H9 (cell line): ENCODE measurements around the gene ABCG2. TPM values are rescaled to one million over a fixed set of nuclear protein-coding genes. Genes with fewer than 3 reads are reported as not detected.
A peak's percentile ranks its signal among the peaks of the same experiment; 100 is the strongest.

ENCODE experiments used
- DNase-seq: peaks from one replicate; pipeline ENCODE4 v3.0.0-alpha.2; 2017
- H2AFZ ChIP-seq: one replicate; pipeline ENCODE4 v1.6.1; 2013; ENCODE audit warnings: mild to moderate bottlenecking, low read length, control low read depth, moderate library complexity
- H2AK5ac ChIP-seq: 2 replicates; pipeline ENCODE4 v1.6.1; 2013; ENCODE audit warnings: low read length, control low read depth, mixed read lengths; ENCODE audit not compliant: insufficient read length
- H2BK120ac ChIP-seq: one replicate; pipeline ENCODE4 v1.6.1; 2013; ENCODE audit warnings: low read depth, mild to moderate bottlenecking, low read length, control low read depth, inconsistent platforms; ENCODE audit not compliant: poor library complexity, severe bottlenecking
- H2BK12ac ChIP-seq: 2 replicates; pipeline ENCODE4 v1.6.1; 2013; ENCODE audit warnings: low read length, control low read depth, mixed read lengths, low read depth; ENCODE audit not compliant: insufficient read length
- H2BK15ac ChIP-seq: 2 replicates; pipeline ENCODE4 v1.6.1; 2013; ENCODE audit warnings: low read depth, low read length, control low read depth
- H2BK20ac ChIP-seq: one replicate; pipeline ENCODE4 v1.6.1; 2013; ENCODE audit warnings: low read depth, mild to moderate bottlenecking, low read length, control low read depth, inconsistent platforms; ENCODE audit not compliant: poor library complexity, severe bottlenecking
- H2BK5ac ChIP-seq: 2 replicates; pipeline ENCODE4 v1.6.1; 2013; ENCODE audit warnings: low read length, control low read depth, mixed read lengths; ENCODE audit not compliant: insufficient read length
- H3K14ac ChIP-seq: 2 replicates; pipeline ENCODE4 v1.6.1; 2013; ENCODE audit warnings: low read length, control low read depth; ENCODE audit not compliant: insufficient read depth
- H3K18ac ChIP-seq: 2 replicates; pipeline ENCODE4 v1.6.1; 2013; ENCODE audit warnings: low read depth, mild to moderate bottlenecking, mixed read lengths, low read length, control low read depth; ENCODE audit not compliant: insufficient read length
- H3K23ac ChIP-seq: 2 replicates; pipeline ENCODE4 v1.6.1; 2013; ENCODE audit warnings: low read length, control low read depth, mixed read lengths, low read depth; ENCODE audit not compliant: insufficient read length
- H3K23me2 ChIP-seq: 2 replicates; pipeline ENCODE4 v1.6.1; 2013; ENCODE audit warnings: low read depth, mild to moderate bottlenecking, mixed read lengths, low read length, control low read depth; ENCODE audit not compliant: insufficient read length, poor library complexity, severe bottlenecking
- H3K27ac ChIP-seq: 2 replicates; pipeline ENCODE4 v1.5.1; 2013; ENCODE audit warnings: low read length, control low read depth, mixed read lengths, low read depth; ENCODE audit not compliant: insufficient read length
- H3K27me3 ChIP-seq: 2 replicates; pipeline ENCODE4 v1.6.1; 2013; ENCODE audit warnings: low read length, control low read depth, inconsistent platforms; ENCODE audit not compliant: insufficient read depth
- H3K4ac ChIP-seq: 2 replicates; pipeline ENCODE4 v1.6.1; 2013; ENCODE audit warnings: low read depth, mild to moderate bottlenecking, control low read depth, inconsistent platforms, low read length, moderate library complexity
- H3K4me1 ChIP-seq: 2 replicates; pipeline ENCODE4 v1.6.1; 2013; ENCODE audit warnings: low read length, control low read depth, inconsistent platforms; ENCODE audit not compliant: insufficient read depth
- H3K4me2 ChIP-seq: 2 replicates; pipeline ENCODE4 v1.6.1; 2013; ENCODE audit warnings: low read length, control low read depth, mixed read lengths; ENCODE audit not compliant: insufficient read length, insufficient read depth
- H3K56ac ChIP-seq: 2 replicates; pipeline ENCODE4 v1.6.1; 2013; ENCODE audit warnings: low read depth, mild to moderate bottlenecking, mixed read lengths, low read length, control low read depth; ENCODE audit not compliant: insufficient read length
- H3K79me1 ChIP-seq: 2 replicates; pipeline ENCODE4 v1.6.1; 2013; ENCODE audit warnings: low read depth, mild to moderate bottlenecking, moderate library complexity, low read length, control low read depth, inconsistent platforms; ENCODE audit not compliant: insufficient read depth, poor library complexity, severe bottlenecking
- H3K79me2 ChIP-seq: 2 replicates; pipeline ENCODE4 v1.6.1; 2013; ENCODE audit warnings: low read length, control low read depth, inconsistent platforms; ENCODE audit not compliant: insufficient read depth
- H3K9ac ChIP-seq: 2 replicates; pipeline ENCODE4 v1.6.1; 2013; ENCODE audit warnings: low read length, control low read depth, mixed read lengths; ENCODE audit not compliant: insufficient read length; ENCODE audit errors: extremely low read depth
- H3K9me3 ChIP-seq: one replicate; pipeline ENCODE4 v1.6.1; 2013; ENCODE audit warnings: low read depth, low read length, inconsistent platforms; ENCODE audit not compliant: control insufficient read depth
- H3T11ph ChIP-seq: one replicate; pipeline ENCODE4 v1.6.1; 2013; ENCODE audit warnings: mild to moderate bottlenecking, low read length, control low read depth, inconsistent platforms
- H4K20me1 ChIP-seq: one replicate; pipeline ENCODE4 v1.6.1; 2013; ENCODE audit not compliant: control insufficient read depth, insufficient read length, insufficient read depth
- H4K5ac ChIP-seq: 2 replicates; pipeline ENCODE4 v1.6.1; 2013; ENCODE audit warnings: low read depth, mild to moderate bottlenecking, mixed read lengths, low read length, control low read depth; ENCODE audit not compliant: insufficient read length
- H4K8ac ChIP-seq: replicated peaks from 2 replicates; pipeline ENCODE4 v1.6.1; 2013; ENCODE audit warnings: low read length, control low read depth, mixed read lengths, low read depth; ENCODE audit not compliant: insufficient read length
- H4K91ac ChIP-seq: 2 replicates; pipeline ENCODE4 v1.6.1; 2013; ENCODE audit warnings: low read depth, mild to moderate bottlenecking, moderate library complexity, mixed read lengths, low read length, control low read depth; ENCODE audit not compliant: insufficient read length
- H3K27ac Mint-ChIP-seq, 3 experiments: 2 replicates in 2 of 3; 3 replicates in 1 of 3; pipeline ENCODE4 v1.8.0; 2020 to 2021; ENCODE audit warnings: mixed read lengths in 3 of 3, mild to moderate bottlenecking in 1 of 3, moderate library complexity in 1 of 3
- H3K27me3 Mint-ChIP-seq: 2 replicates; pipeline ENCODE4 v1.8.0; 2021; ENCODE audit warnings: low read depth, mild to moderate bottlenecking, moderate library complexity, mixed read lengths
- H3K36me3 Mint-ChIP-seq, 3 experiments: 2 replicates in 2 of 3; 3 replicates in 1 of 3; pipeline ENCODE4 v1.8.0; 2020 to 2021; ENCODE audit warnings: low read depth in 3 of 3, mixed read lengths in 3 of 3; ENCODE audit not compliant: insufficient read depth in 1 of 3
- H3K4me1 Mint-ChIP-seq, 2 experiments: 2 replicates each; pipeline ENCODE4 v1.8.0; 2020; ENCODE audit warnings: mixed read lengths in 2 of 2
- H3K4me3 Mint-ChIP-seq, 2 experiments: 2 replicates in 1 of 2; 3 replicates in 1 of 2; pipeline ENCODE4 v1.8.0; 2020 to 2021; ENCODE audit warnings: mild to moderate bottlenecking in 2 of 2, mixed read lengths in 2 of 2, moderate library complexity in 1 of 2
- H3K9me3 Mint-ChIP-seq, 2 experiments: 2 replicates in 1 of 2; 3 replicates in 1 of 2; pipeline ENCODE4 v1.8.0; 2020; ENCODE audit warnings: mild to moderate bottlenecking in 2 of 2, mixed read lengths in 2 of 2, moderate library complexity in 1 of 2
- WGBS: extraction: QIAGEN DNeasy Blood & Tissue Kit; methylation state at CpG from one replicate; pipeline ENCODE4 v1.1.7; 2013; ENCODE audit warnings: missing lambda C conversion rate, low lambda C conversion rate, mixed read lengths; ENCODE audit not compliant: insufficient read length; ENCODE audit errors: extremely low coverage; 5-methylcytosine and 5-hydroxymethylcytosine counted together
- long read RNA-seq: library from polyadenylated mRNA; unstranded; transcript quantifications from one replicate; pipeline ENCODE4 v2.0.0, GENCODE V29; 2020
- total RNA-seq: library from RNA; stranded (reverse); gene quantifications from 2 replicates; pipeline ENCODE4 v1.2.1, GENCODE V29; 2021
- TF ChIP-seq, protein P1 (sequence below): fragments of 200-600 bp; sonication (generic); conservative IDR thresholded peaks from 3 replicates; pipeline ENCODE4 v1.8.0; 2021; ENCODE audit warnings: antibody characterized with exemption, mild to moderate bottlenecking

Gene ABCG2
- 1.5 and 1.7 TPM in 2 replicates for total RNA-seq
- long read RNA-seq, full-length matches to known transcripts: 5 of 17 reads
- long read RNA-seq, partial matches to known transcripts: 1 of 17 reads
- long read RNA-seq, other reads (novel, unspliced or antisense): 11 of 17 reads

DNA sequence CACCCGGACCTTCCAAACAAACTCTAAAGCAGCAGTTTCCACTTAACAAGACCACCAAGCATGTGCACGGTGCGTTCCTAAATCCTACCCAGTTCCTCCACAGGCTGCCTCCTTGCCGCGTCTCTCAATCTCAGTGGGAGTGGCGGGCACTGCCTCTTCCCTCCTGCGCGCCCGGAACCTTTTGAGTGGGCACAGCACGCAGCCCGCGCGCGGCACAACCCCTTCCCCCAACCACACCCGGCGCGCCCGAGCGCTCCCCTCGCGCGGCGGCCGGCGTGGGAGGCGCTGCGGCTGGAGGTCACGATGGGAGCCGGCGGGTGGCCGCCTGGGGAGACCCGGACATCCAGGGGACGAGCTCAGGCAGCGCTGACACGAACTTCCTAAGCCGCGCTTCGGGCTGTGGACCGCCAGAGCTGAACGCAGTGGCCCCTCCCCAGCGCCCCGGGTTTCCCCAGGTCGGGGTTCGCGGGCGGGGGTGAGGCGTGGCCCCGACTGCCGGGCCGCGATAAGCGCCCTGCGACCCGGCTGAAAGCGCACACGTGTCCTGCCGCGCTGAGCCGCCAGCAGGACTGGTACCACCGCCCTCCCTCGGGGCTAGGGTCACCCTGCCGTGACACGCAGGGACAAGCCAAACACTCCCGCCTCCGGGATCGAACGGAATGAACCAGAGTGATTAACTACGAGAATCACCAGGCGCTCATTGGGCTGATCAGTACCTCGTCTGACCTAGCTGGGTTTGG lies at the start of gene ABCG2:
Gene ABCG2 (minus strand): TSS at position 151 of the 740 bp plus-strand sequence. CDS start 18,644 bp downstream, outside the sequence.
- Histone ChIP-seq H3K9ac (peak within 1 kb of the TSS; percentile 11), H4K91ac (no peak within 1 kb of the TSS), H3K4me1 (peaks cover 2% of the 10 kb centered on the region; the same call in 1 of the 2 replicates), H2AK5ac (no peak within 1 kb of the TSS), H2BK5ac (no peak within 1 kb of the TSS), H4K20me1 (no peaks in the 10 kb centered on the region), H4K5ac (no peak within 1 kb of the TSS), H3K18ac (peak within 1 kb of the TSS; percentile 45), H2AFZ (no peak within 1 kb of the TSS), H3K27me3 (peaks cover 2% of the 10 kb centered on the region; the same call in 1 of the 2 replicates), H3K4ac (no peak within 1 kb of the TSS), H3T11ph (no peak within 1 kb of the TSS), H3K56ac (no peak within 1 kb of the TSS), H2BK15ac (no peak within 1 kb of the TSS), H3K9me3 (no peaks in the 10 kb centered on the region), H3K23ac (no peak within 1 kb of the TSS), H2BK20ac (no peak within 1 kb of the TSS), H2BK120ac (no peak within 1 kb of the TSS), H2BK12ac (no peak within 1 kb of the TSS), H3K14ac (peak within 1 kb of the TSS; percentile 27), H3K79me2 (no peaks in the 10 kb centered on the region), H3K27ac (no peak within 1 kb of the TSS), H3K4me2 (peak within 1 kb of the TSS; percentile 61), H3K23me2 (peaks cover 5% of the 10 kb centered on the region), H3K79me1 (no peaks in the 10 kb centered on the region), H4K8ac (no peak within 1 kb of the TSS)
- peaks cover 2 to 6% of the 10 kb centered on the region in 2 experiments; a peak in 1 of 5 replicates for H3K9me3 Mint-ChIP-seq
- TF ChIP-seq, protein P1, sequence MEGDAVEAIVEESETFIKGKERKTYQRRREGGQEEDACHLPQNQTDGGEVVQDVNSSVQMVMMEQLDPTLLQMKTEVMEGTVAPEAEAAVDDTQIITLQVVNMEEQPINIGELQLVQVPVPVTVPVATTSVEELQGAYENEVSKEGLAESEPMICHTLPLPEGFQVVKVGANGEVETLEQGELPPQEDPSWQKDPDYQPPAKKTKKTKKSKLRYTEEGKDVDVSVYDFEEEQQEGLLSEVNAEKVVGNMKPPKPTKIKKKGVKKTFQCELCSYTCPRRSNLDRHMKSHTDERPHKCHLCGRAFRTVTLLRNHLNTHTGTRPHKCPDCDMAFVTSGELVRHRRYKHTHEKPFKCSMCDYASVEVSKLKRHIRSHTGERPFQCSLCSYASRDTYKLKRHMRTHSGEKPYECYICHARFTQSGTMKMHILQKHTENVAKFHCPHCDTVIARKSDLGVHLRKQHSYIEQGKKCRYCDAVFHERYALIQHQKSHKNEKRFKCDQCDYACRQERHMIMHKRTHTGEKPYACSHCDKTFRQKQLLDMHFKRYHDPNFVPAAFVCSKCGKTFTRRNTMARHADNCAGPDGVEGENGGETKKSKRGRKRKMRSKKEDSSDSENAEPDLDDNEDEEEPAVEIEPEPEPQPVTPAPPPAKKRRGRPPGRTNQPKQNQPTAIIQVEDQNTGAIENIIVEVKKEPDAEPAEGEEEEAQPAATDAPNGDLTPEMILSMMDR: no peak
- peaks cover 26 to 27% of the 10 kb centered on the region in 2 experiments for H3K4me1 Mint-ChIP-seq
- peak within 1 kb of the TSS; percentile 75 to 86 for H3K4me3 Mint-ChIP-seq
- peaks cover 31% of the 10 kb centered on the region for H3K27me3 Mint-ChIP-seq
- WGBS: no CpG with 5 or more reads among the region's 70 CpGs
- peak; percentile 84 for DNase-seq
- H3K27ac Mint-ChIP-seq: peak within 1 kb of the TSS in 1 of 3 experiments; percentile 83; a peak in 2 of 7 replicates
- H3K36me3 Mint-ChIP-seq: peaks cover 0 to 7% (median 0%) of the 10 kb centered on the region in 3 experiments; a peak in 2 of 7 replicates
